Erythroblast (primary cell): ENCODE data around the gene HOXA7.
A peak's percentile ranks its signal among the peaks of the same experiment; 100 is the strongest.

Experiments used
- DNase-seq, 2 experiments: peaks; one replicate each; lab custom pipeline; 2025; lab: John Stamatoyannopoulos, UW
- GATA1 ChIP-seq: IDR thresholded peaks from 2 replicates; pipeline ENCODE4 v1.6.1; 2011; ENCODE audit warnings: low read depth, mild to moderate bottlenecking, control low read depth, low read length, moderate library complexity
- POLR2A ChIP-seq: IDR thresholded peaks from 2 replicates; pipeline ENCODE4 v1.6.1; 2011; ENCODE audit warnings: mild to moderate bottlenecking, low read length

HOXA7 gene

DNA sequence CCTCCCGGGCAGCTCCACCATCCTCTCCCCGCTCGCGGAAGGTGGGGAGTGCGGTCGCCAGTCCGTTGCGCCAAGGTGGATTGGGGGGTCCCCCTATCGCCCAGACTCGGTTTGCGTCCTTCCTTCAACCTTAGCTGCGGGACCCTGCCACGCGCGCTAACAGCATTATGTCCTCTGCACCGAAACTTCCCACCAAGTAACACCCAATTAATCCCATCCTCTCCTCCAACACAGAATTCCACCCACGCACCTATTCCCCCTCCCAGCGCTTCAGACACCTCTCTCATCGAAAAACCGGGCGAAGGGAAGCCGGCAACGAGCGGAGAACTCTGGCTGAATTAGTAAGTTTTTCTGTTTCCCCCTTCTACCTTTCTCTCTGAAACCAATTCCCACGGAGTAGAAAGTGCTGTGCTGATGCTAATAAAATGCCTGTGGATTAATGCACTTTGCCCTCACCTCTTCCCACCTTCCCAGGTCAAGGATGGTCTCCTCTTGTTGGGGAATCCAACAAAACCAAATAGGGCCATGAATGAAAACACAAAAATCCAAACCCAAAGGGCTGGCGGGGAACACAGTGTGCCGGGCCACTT lies 5.0 kb downstream of the HOXA7 start:
- TF ChIP-seq GATA1 (no peak), POLR2A (no peak)
- DNase-seq, result no peak

DNA sequence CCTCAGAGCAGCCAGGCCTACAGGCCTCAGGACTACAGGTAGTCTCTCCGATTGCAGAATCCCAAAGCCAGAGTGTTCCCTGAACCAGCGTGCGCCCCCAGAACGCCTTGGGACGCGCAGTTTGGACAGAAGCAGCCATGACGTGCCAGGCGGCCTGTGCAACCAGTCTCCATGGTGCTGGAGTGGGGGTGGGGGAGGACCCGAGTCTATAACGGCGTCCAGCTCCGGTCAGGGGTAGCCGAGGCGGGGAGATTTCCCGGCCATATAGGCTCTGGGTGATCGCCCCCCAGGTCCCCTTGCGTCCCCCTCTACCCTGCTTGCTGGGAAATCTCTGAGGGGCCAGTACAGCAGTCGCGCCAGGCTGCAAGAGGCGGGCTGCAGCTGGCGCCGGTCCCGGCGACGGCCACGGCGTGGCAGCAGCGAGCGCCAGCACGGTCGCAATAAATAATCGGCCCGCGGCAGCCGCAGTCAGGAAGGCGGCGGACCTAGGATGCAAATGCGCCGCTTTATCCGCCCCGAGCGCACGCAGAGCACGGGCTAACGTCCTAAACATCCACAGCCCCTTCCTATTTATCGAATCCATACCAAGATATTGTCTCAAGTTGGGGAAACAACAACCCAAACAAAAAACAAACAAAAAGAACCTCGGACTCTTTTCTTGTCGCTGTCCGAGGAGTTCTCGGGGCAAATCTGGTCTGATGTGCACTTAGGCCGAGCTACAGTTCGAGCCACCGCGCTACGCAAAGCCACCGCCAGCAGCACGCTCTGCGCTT lies 5.7 kb downstream of the HOXA7 start:
- peak; percentile 70 to 72 for DNase-seq
- no peak for TF ChIP-seq GATA1
- no peak for TF ChIP-seq POLR2A

DNA sequence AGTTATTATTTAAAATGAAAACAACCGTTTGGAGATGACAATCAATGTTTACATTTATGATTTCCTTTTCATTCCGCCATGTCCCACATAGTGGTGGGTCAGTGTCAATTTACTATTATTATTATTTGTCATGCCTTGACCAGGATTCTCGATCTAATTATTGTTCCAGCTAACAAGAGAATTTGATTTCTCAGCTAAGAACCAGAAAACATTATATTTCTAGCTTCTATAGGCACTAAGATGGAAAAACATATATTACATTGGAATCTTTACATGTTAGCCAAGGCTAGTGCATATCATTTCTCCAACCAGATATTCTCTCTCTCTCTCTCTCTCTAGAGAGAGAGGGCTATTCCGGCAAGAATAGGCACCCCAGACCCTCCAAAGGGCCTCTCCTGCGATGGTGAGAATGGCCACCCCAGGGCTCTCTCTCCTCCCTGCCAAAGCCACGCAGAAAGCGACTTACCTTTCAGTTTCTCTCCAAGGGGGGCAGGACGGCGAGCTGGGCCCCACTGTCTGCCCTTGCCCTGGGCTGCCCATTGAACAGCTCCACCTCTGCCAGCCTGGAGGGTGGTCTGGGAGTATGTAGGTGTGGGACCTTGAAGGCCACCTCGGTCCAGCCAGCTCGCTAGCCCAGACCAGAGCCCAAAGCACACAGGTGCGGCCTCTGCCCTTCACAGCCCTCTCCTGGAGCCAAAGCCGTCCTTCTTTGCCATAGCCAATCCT lies 6.5 kb downstream of the HOXA7 start:
- TF ChIP-seq POLR2A (no peak), GATA1 (no peak)

DNA sequence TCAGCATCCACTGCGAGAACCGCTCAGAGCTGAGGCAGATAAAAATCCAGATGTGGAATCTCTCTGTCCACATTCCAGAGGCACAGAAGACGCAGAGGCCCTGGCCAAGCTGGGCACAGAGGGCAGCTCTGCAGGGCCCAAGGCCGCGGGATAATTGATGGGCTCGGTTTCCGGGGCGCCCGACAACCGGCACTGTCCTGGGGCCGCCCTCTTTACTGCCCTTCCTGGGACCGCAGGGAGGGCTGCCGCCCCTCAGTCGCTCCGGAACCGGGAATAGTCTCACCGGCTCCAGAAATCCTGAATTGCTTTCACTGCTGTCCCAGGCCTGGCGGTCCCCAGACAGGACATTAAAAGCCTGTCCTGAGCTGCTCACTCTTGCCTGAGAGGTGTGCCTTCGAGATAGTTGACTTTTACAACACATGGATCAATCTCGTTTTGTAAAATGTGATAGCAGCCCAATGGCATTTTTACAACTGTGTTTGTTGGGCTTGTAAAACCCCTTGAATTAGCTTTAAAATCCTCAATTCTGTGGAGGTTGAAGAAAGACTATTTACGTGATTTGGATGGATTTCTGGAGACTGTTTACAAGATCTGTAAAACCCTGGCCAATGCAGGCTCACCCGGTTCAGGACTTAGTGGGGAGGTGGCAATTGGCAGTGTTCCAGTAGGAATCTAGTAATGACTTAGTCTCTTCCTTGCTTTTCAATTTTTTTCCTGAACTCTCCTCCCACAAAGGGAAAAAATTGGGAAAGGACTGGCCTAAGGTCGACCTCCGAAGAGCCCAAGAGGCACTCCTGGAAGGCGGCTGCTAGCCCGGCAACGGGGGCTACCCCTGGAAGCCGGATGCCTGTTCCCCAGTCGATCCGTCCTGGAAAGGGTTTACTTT lies 7.5 kb downstream of the HOXA7 start:
- no peak for DNase-seq
- TF ChIP-seq GATA1 (no peak), POLR2A (no peak)

More for the DNA sequence above, 6.5 kb downstream of the HOXA7 start:
- no peak for DNase-seq

DNA sequence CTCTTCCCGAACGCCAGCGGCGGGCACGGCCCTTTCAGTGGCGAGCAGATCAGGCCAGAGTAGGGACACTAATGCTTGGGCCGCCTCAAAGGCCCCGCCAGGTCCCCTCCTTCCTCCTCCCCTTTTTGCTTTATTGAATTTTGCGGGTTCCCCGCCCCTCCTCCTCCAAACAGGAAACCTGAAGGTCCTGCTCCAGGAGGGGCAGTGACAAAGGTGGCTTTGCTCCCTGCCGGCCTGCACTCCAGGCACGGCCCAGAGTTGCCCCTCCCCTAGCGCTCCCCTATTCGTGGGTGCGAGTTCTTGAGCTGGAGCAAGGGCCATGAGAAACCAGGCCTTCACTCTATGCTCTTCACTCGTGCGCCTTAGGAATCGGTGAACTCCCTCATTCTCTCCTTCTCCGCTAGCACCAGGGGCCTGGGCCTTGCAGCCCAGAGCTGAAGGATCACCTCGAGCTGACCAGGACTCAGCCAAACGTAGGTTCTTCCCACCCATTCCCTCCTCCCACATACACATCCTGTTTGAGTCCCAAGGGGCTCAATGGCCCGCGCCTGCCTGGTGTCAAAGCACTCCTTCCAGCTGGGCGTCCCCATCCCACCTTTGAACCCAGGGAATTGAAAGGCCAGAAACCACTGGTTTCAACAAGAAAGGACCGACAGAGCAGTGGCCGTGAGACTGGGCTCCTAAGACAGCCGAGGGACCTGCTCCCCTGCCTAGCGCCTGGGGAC lies 8.3 kb downstream of the HOXA7 start:
- TF ChIP-seq GATA1, result no peak
- TF ChIP-seq POLR2A, result no peak
- no peak for DNase-seq

DNA sequence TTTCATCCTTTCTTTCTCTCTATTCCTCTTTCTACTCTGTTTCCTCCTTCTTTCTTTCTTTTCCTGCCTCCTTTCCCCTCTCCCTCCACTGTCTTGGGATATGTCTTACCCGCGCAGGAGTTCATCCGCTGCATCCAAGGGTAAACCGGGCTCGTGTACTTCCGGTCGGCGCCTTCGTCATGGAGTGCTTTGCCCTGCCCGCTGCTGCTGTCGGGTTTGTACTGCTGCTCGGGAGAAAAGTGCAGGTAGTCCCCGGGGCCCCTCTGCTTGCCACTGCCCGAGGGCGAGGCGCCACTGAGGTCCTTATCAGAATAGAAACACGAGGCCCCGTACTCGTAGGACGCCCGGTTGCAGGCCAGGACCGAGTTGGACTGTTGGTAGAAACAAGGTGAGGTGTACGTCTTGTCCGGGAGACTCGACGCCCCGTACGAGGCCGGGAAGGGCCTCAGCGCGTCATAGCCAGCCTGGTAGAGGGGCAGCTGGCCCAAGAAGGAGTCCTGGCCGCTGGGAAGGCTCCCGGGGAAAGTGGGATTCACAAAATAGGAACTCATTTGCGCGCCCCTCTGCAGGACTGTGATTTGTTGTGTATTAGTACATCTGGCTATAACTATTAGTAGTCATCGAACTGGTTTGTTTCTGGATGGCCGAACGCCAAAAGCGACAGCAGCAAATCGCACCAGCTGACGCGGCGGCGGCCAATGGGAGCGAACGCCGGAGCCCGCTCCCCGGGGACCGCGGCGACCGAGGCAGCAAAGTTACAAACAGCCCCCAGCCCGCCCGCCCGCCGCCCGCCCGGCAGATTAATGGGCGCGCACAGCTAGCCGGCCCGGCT lies 9.1 kb downstream of the HOXA7 start, which contains the start of gene HOXA6:
TSS of gene HOXA6 (minus strand) at position 576 of the 832 bp plus-strand sequence. CDS start at position 551, 25 bp downstream.
- no peak for TF ChIP-seq POLR2A
- TF ChIP-seq GATA1, result no peak

DNA sequence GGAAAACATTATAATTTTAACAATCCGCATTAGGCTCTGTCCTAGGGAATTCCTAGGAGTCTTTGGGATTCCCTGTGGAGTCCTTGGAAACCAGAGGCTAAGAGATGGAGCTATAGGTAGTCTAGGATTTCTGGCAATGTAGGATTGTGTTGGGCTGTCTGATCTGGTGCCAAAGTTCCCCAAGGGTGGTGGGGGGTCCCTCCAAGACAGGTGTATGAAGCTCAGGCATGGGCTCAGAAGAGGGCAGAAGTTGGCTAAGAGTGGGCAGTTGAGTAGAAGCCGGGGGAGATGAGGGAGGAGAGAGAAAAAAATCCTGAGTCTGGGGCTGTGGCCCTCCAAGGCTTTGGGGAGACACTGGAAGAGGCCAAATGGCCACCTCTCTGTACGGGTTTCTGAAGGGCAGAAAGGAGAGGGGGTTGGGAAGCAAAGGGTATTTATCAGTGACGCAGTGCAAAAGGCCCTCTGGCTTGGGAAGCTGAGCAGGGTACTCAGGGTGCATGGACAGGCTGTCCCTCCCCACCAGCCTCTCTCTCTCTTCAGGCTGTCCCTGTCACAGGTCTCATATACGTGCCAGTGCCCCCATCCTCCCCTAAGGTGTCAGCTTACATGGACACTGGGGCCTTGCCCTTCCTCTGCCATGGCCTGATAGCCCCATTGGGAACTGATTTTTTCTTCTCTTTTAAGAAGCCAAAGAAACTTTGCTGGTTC lies 9.8 kb downstream of the HOXA7 start:
- no peak for DNase-seq
- TF ChIP-seq GATA1 (no peak), POLR2A (no peak)

More for the DNA sequence above, 9.1 kb downstream of the HOXA7 start, which contains the start of gene HOXA6:
- DNase-seq, result no peak

DNA sequence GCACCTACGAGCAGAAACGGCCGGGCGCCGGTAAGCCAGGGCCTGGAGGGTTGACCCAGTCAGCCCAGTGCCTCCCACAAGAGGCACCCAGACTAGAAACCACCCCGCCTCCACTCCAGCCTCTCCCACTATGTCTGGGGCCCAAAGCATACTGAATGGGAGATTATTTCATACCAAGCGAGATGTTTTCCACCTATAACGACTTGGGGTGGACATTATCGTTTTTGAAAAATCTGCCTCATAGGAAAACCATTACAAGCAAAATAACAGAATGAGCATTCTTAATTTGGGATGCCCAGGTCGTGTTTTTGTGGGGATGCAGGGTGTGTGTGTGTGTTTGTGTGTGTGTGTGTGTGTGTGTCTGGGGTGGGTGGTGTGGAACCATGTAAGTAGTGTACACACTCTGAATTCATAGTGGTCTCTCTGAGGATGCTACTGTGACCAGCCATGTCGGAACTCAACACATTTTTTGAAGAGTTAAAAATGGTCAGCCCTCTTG lies 10.5 kb downstream of the HOXA7 start:
- DNase-seq, result no peak
- TF ChIP-seq GATA1, result no peak
- no peak for TF ChIP-seq POLR2A

DNA sequence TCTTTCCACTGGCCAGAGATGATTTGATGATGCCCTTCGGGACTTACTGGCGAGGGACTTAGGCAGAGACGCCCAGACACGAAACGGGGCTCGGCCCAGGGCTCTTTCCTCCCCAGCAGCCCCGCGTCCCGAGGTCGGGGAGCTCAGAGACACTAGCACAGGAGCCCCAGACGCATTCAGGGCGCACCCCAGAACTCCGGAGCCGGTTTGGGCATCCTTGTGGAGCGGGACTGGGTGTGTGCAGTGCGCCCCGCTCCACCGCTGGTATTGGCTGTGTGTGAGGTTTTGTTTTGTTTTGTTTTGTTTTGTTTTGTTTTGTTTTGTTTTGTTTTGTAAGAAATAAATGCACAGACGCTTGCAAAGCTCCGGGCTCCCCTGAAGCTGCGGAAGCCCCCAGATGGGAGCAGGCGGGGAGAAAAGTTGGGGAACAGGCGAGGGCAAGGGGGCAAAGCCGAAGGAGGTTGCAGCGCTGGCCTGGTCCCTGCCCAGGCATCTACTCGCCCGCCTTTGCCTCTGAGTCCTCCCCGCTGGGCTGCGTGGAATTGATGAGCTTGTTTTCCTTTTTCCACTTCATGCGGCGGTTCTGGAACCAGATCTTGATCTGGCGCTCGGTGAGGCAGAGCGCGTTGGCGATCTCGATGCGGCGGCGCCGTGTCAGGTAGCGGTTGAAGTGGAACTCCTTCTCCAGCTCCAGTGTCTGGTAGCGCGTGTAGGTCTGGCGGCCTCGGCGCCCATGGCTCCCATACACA lies 11.1 kb downstream of the HOXA7 start:
- DNase-seq, result no peak
- no peak for TF ChIP-seq POLR2A
- TF ChIP-seq GATA1, result no peak

DNA sequence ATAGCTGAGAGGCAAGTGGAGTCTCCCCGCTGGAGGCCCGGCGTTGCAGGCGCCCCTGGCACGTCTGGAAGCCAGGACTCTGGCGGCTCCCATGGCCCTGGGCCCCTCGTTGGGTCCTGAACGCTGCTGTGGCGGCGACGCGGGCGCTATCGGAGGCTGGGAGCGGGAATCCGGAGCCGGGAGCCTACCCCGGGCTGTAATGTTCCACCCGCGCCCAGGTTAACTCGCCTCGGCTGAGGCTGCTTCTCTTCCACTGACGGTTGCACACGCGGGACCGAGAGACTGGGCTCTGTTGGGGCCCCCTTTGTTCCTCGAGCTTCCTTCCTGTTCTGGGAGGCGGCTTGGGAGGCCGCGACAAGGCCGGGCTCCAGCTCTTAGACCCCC lies 11.7 kb downstream of the HOXA7 start:
- no peak for TF ChIP-seq GATA1
- DNase-seq, result no peak
